OCI-LY1 (cell line): ENCODE results near the gene SCN5A.
"Not testable (repeated sequence)": the region's sequence is repeated elsewhere in the genome, so short reads cannot be mapped to it uniquely, and the experiment has no call there.

Experiments
- H2AFZ ChIP-seq: fragments of 200-600 bp; sonication (generic), shearing (Covaris generic); 2 replicates; pipeline ENCODE4 v1.6.0; 2014; ENCODE audit warnings: antibody characterized with exemption, mild to moderate bottlenecking, low read length
- H3F3A ChIP-seq: fragments of 200-600 bp; sonication (generic), shearing (Covaris generic); 2 replicates; pipeline ENCODE4 v1.6.0; 2014; ENCODE audit warnings: mild to moderate bottlenecking, antibody characterized with exemption, low read length, moderate library complexity; ENCODE audit not compliant: insufficient read depth
- H3K27ac ChIP-seq: fragments of 200-600 bp; sonication (generic); 2 replicates; pipeline ENCODE4 v1.5.1; 2014; ENCODE audit warnings: low read length, mixed run types, mild to moderate bottlenecking, low read depth; ENCODE audit not compliant: poor library complexity, severe bottlenecking
- H3K27me3 ChIP-seq: fragments of 200-600 bp; sonication (generic); 2 replicates; pipeline ENCODE4 v1.6.0; 2014; ENCODE audit warnings: antibody characterized with exemption, mild to moderate bottlenecking, low read length, moderate library complexity; ENCODE audit not compliant: insufficient read depth
- H3K36me3 ChIP-seq: fragments of 200-600 bp; sonication (generic); 2 replicates; pipeline ENCODE4 v1.6.1; 2014; ENCODE audit warnings: mild to moderate bottlenecking, antibody characterized with exemption, low read length, moderate library complexity, mixed read lengths; ENCODE audit not compliant: insufficient read depth
- H3K4me1 ChIP-seq: fragments of 200-600 bp; sonication (generic); 2 replicates; pipeline ENCODE4 v1.5.1; 2014; ENCODE audit warnings: mild to moderate bottlenecking, low read length, moderate library complexity; ENCODE audit not compliant: insufficient read depth, severe bottlenecking
- H3K4me2 ChIP-seq: fragments of 200-600 bp; sonication (generic), shearing (Covaris generic); 2 replicates; pipeline ENCODE4 v1.6.1; 2014; ENCODE audit warnings: low read length
- H3K4me3 ChIP-seq: fragments of 200-600 bp; sonication (generic); 2 replicates; pipeline ENCODE4 v1.5.1; 2014; ENCODE audit warnings: low read length, low read depth, mild to moderate bottlenecking, mixed read lengths; ENCODE audit not compliant: poor library complexity, severe bottlenecking
- H3K79me2 ChIP-seq: fragments of 200-600 bp; shearing (Covaris generic); 2 replicates; pipeline ENCODE4 v1.6.1; 2016; ENCODE audit warnings: mixed run types, low read length, mixed read lengths; ENCODE audit not compliant: insufficient read depth
- H3K9ac ChIP-seq: fragments of 200-600 bp; sonication (generic), shearing (Covaris generic); 2 replicates; pipeline ENCODE4 v1.6.1; 2014; ENCODE audit warnings: mild to moderate bottlenecking, low read length, mixed read lengths
- H3K9me2 ChIP-seq: fragments of 200-600 bp; sonication (generic), shearing (Covaris generic); 2 replicates; pipeline ENCODE4 v1.6.1; 2014; ENCODE audit warnings: low read depth, mild to moderate bottlenecking, low read length, mixed read lengths
- H3K9me3 ChIP-seq: fragments of 200-600 bp; shearing (Covaris generic); 2 replicates; pipeline ENCODE4 v1.6.1; 2014; ENCODE audit warnings: low read length, mixed read lengths
- H4K20me1 ChIP-seq: fragments of 200-600 bp; sonication (generic), shearing (Covaris generic); 2 replicates; pipeline ENCODE4 v1.6.0; 2016; ENCODE audit warnings: mild to moderate bottlenecking, low read length; ENCODE audit not compliant: insufficient read depth
- CTCF ChIP-seq: fragments of 200-600 bp; sonication (generic), shearing (Covaris generic); IDR thresholded peaks from 2 replicates; pipeline ENCODE4 v1.5.1; 2017; ENCODE audit warnings: mild to moderate bottlenecking, antibody characterized with exemption, low read length, moderate library complexity, mixed read lengths
- EZH2 ChIP-seq: fragments of 200-600 bp; sonication (generic), shearing (Covaris generic); IDR thresholded peaks from 2 replicates; pipeline ENCODE4 v1.8.0; 2017; ENCODE audit warnings: borderline replicate concordance, mixed run types, mild to moderate bottlenecking, antibody characterized with exemption, low read length, moderate library complexity, mixed read lengths

Gene SCN5A

DNA sequence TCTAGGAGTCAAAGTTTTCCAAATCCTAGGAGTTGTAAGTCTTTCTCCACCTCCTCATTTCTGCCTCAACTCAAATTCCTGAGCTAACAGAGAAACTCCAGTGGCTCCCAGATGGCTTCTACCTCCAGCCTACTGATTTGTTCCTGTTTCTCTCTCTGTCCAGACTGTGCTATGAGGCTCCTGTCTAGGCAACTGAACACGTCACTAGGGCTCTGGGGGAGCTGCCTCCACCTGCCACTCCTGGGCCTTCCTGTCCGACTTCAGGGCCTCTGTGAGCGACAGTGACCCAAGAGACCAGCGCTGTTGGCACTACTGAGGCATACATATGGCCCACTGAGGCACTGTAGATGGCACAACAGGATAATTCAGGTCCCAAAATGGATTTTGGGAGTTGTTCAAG is 82.0 kb downstream of the SCN5A start:
- no peak for TF ChIP-seq CTCF
- TF ChIP-seq EZH2 = no peak
- Histone ChIP-seq H3K4me2 (no peak overlapping the region), H3K36me3 (no peaks in the 10 kb centered on the region), H3K4me1 (no peaks in the 10 kb centered on the region), H3K27ac (no peak overlapping the region), H3K9me2 (no peaks in the 10 kb centered on the region), H2AFZ (no peak overlapping the region), H3K79me2 (no peaks in the 10 kb centered on the region), H3K27me3 (no peaks in the 10 kb centered on the region), H3K9ac (no peak overlapping the region), H4K20me1 (no peaks in the 10 kb centered on the region), H3K9me3 (no peaks in the 10 kb centered on the region), H3F3A (no peaks in the 10 kb centered on the region), H3K4me3 (no peak overlapping the region)

- H2AFZ ChIP-seq, H3K9me2 ChIP-seq, H3F3A ChIP-seq, H3K27me3 ChIP-seq, H4K20me1 ChIP-seq, H3K4me1 ChIP-seq, H3K79me2 ChIP-seq, H3K27ac ChIP-seq, H3K9me3 ChIP-seq, H3K4me3 ChIP-seq, H3K4me2 ChIP-seq, H3K36me3 ChIP-seq, H3K9ac ChIP-seq: not testable (repeated sequence)
Observed at GRCh38 chr3:38566794-38567193, 82.7 kb downstream of the SCN5A start.

- Histone ChIP-seq H2AFZ (no peak overlapping the region), H3K36me3 (no peaks in the 10 kb centered on the region), H3F3A (no peaks in the 10 kb centered on the region), H3K9me3 (no peaks in the 10 kb centered on the region), H3K27ac (no peak overlapping the region), H3K4me3 (no peak overlapping the region), H4K20me1 (no peaks in the 10 kb centered on the region), H3K4me2 (no peak overlapping the region), H3K9ac (no peak overlapping the region), H3K4me1 (no peaks in the 10 kb centered on the region), H3K9me2 (no peaks in the 10 kb centered on the region), H3K27me3 (no peaks in the 10 kb centered on the region), H3K79me2 (no peaks in the 10 kb centered on the region)
- TF ChIP-seq EZH2 (no peak), CTCF (no peak)
Observed at GRCh38 chr3:38566215-38566528, 83.3 kb downstream of the SCN5A start.

- no peak overlapping the region for H3K27ac ChIP-seq
- H3K4me1 ChIP-seq = no peaks in the 10 kb centered on the region
- no peaks in the 10 kb centered on the region for H3F3A ChIP-seq
- no peak overlapping the region for H3K9ac ChIP-seq
- no peak overlapping the region for H2AFZ ChIP-seq
- no peak overlapping the region for H3K4me3 ChIP-seq
- H3K79me2 ChIP-seq = no peaks in the 10 kb centered on the region
- H3K27me3 ChIP-seq = no peaks in the 10 kb centered on the region
- H3K4me2 ChIP-seq = no peak overlapping the region
- H3K9me2 ChIP-seq = no peaks in the 10 kb centered on the region
- TF ChIP-seq EZH2 (no peak), CTCF (no peak)
- H3K36me3 ChIP-seq = no peaks in the 10 kb centered on the region
- no peaks in the 10 kb centered on the region for H4K20me1 ChIP-seq
- no peaks in the 10 kb centered on the region for H3K9me3 ChIP-seq
Observed at GRCh38 chr3:38565339-38566214, 83.9 kb downstream of the SCN5A start.
